ENCODE data around the gene PSG5.
A peak's percentile ranks its signal among the peaks of the same experiment; 100 is the strongest.
"Not testable (repeated sequence)": the region's sequence is repeated elsewhere in the genome, so short reads cannot be mapped to it uniquely, and the experiment has no call there.

The PSG5 gene

DNA sequence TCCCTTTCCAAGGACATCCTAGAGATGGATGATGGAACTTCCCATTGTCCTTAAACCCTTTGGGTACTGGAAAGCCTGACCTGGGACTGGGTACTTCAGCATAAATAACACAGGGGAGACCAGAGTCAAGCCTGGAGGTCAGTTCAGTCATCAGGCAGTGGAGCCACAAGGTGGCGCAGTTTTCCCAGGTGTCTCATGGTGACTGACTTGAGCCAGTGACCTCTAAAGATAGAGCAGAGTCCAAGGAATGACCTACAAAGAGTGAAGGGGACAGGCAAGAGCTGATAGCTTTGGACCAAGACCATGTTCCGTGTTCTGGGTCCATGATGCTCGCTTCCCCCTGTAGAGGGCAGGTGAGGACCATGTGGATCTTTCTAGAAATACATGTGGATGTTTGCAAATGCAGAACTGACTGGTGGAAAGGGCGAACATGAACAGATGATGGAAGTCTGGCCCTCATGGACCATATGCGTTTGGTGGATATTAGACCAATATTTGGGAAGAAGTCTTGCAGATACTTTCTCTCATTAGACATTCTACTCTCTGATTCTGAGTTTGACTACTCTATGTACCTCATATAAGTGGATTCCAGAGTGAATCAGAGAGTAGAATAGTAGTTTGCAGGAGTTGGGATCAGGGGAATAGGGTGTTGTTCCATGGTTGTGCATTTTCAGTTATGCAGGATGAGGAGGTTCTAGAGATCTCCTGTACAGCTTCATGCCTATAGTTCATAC, 12.5 kb upstream of the PSG5 start:
- not testable (repeated sequence) for H3K4me2 ChIP-seq (ENCODE audit: low read length); H3K27me3 ChIP-seq (ENCODE audit: control insufficient read depth, low read length); H3K9me3 ChIP-seq (ENCODE audit: control insufficient read depth, insufficient read depth, low read length); H3K36me3 ChIP-seq (ENCODE audit: control insufficient read depth, low read length); H3K9me2 ChIP-seq (replicated peaks; ENCODE audit: control insufficient read depth, low read length); H3K79me2 ChIP-seq (ENCODE audit: control insufficient read depth, low read length); H4K20me1 ChIP-seq (ENCODE audit: control insufficient read depth, insufficient read depth, low read depth, low read length); H3F3A ChIP-seq (ENCODE audit: control insufficient read depth, insufficient read depth); H3K4me3 ChIP-seq (ENCODE audit: low read length); H3K27ac ChIP-seq (ENCODE audit: low read depth, low read length); H3K4me1 ChIP-seq (ENCODE audit: control insufficient read depth, low read length)
- TF ChIP-seq, protein P1, sequence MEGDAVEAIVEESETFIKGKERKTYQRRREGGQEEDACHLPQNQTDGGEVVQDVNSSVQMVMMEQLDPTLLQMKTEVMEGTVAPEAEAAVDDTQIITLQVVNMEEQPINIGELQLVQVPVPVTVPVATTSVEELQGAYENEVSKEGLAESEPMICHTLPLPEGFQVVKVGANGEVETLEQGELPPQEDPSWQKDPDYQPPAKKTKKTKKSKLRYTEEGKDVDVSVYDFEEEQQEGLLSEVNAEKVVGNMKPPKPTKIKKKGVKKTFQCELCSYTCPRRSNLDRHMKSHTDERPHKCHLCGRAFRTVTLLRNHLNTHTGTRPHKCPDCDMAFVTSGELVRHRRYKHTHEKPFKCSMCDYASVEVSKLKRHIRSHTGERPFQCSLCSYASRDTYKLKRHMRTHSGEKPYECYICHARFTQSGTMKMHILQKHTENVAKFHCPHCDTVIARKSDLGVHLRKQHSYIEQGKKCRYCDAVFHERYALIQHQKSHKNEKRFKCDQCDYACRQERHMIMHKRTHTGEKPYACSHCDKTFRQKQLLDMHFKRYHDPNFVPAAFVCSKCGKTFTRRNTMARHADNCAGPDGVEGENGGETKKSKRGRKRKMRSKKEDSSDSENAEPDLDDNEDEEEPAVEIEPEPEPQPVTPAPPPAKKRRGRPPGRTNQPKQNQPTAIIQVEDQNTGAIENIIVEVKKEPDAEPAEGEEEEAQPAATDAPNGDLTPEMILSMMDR (IDR thresholded peaks at IDR 0.05; ENCODE audit: low read depth, low read length, poor library complexity, severe bottlenecking): peak; percentile 40

DNA sequence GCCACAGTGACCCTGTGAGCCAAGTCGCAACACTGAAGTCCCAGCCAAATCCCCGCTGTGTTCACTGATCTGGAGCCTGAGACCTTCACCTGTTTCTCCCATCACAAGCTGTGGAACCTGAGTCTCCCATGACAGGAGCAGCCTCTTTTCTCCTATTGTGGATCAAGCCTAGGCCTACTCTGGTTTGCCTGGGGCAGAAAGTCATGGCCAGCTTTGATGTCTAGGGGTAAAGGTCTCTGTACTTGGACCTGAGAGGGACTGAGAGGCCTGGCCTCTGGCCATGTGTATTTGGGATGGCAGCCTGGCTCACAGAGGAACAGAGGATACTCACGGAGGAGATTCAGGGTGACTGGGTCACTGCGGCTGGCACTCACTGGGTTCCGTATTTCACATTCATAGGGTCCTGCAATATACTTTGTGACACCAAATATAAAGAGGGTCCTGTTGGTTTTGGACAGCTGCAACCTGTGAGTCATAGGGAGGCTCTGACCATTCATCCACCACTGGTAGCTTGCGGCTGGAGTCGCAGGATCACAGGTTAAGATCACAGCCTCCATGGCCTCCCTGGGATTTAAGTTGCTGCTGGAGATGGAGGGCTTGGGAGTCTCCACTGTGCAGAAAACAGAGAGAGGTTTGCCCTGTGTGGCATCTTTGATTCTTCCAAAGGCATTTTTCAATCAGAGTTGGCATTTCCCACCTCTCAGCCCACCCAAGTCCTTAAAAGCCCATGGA, 11.5 kb upstream of the PSG5 start:
- not testable (repeated sequence) for H3K9me2 ChIP-seq (replicated peaks; ENCODE audit: control insufficient read depth, low read length); H3K27ac ChIP-seq (ENCODE audit: low read depth, low read length); H4K20me1 ChIP-seq (ENCODE audit: control insufficient read depth, insufficient read depth, low read depth, low read length); H3K4me1 ChIP-seq (ENCODE audit: control insufficient read depth, low read length); H3K4me2 ChIP-seq (ENCODE audit: low read length); H3K9me3 ChIP-seq (ENCODE audit: control insufficient read depth, insufficient read depth, low read length); H3K36me3 ChIP-seq (ENCODE audit: control insufficient read depth, low read length); H3K4me3 ChIP-seq (ENCODE audit: low read length); H3K79me2 ChIP-seq (ENCODE audit: control insufficient read depth, low read length); H3F3A ChIP-seq (ENCODE audit: control insufficient read depth, insufficient read depth); H3K27me3 ChIP-seq (ENCODE audit: control insufficient read depth, low read length)

DNA sequence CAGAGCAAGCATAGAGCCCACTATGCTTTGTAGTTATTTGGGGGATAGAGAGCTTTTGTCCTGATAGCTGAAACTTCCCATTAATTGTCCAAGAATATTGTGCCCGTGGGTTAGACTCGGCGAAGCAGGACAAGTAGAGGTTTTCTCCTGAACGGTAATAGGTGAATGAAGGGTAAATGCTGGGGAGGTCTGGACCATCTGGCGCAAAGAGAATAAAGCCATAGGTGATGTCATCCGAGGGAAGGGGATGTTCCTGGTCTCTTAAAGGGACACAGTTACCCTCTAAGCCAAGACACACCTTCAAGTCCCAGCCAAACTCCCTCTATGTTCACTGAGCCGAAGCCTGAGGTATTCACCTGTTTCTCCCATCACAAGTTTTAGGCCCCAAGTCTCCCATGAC, 8.1 kb upstream of the PSG5 start:
- H3K4me1 ChIP-seq (ENCODE audit: control insufficient read depth, low read length); H3K36me3 ChIP-seq (ENCODE audit: control insufficient read depth, low read length); H3K79me2 ChIP-seq (ENCODE audit: control insufficient read depth, low read length); H4K20me1 ChIP-seq (ENCODE audit: control insufficient read depth, insufficient read depth, low read depth, low read length); H3K9me3 ChIP-seq (ENCODE audit: control insufficient read depth, insufficient read depth, low read length); H3K4me2 ChIP-seq (ENCODE audit: low read length); H3K27me3 ChIP-seq (ENCODE audit: control insufficient read depth, low read length); H3K9me2 ChIP-seq (replicated peaks; ENCODE audit: control insufficient read depth, low read length); H3K4me3 ChIP-seq (ENCODE audit: low read length); H3K27ac ChIP-seq (ENCODE audit: low read depth, low read length); H3F3A ChIP-seq (ENCODE audit: control insufficient read depth, insufficient read depth): not testable (repeated sequence)

DNA sequence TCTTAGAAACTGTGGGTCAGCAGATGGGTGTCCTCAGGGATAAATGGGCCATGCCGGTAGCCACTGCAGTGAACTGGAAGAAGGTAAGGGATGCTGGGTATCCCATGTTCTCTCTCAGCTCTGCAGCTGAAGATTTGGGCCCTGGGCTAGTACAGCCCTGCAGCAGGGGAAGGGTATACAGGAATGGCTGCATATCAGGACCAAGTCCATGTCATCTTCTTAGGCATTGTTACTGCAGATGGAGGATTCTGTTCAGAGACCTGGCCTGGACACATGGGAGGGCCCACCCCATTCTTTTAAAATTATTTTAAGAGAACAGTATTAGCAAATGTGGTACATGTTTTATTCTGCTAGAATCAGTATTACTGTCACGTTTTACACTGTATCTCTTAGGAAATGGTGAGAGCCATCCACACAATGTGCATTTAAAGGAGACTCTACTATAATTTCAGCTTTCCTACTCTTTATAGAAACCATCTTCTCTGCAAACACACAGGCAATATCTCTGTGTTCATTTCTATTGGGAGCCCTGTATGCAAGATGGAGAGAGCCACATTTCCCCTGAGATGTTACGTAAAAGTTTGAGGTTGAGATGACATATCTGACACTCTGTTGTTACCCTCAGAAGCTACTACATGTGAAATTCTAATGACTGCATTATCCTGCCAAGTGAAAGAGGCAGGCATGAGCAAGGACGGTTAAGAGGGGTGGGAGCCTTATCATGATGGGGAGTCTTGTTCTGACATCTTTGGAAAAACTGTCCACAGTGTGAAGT, 6.2 kb upstream of the PSG5 start:
- not testable (repeated sequence) for H3K9me2 ChIP-seq (replicated peaks; ENCODE audit: control insufficient read depth, low read length); H3K27me3 ChIP-seq (ENCODE audit: control insufficient read depth, low read length); H3K4me2 ChIP-seq (ENCODE audit: low read length); H3F3A ChIP-seq (ENCODE audit: control insufficient read depth, insufficient read depth); H3K79me2 ChIP-seq (ENCODE audit: control insufficient read depth, low read length); H4K20me1 ChIP-seq (ENCODE audit: control insufficient read depth, insufficient read depth, low read depth, low read length); H3K4me3 ChIP-seq (ENCODE audit: low read length); H3K9me3 ChIP-seq (ENCODE audit: control insufficient read depth, insufficient read depth, low read length); H3K4me1 ChIP-seq (ENCODE audit: control insufficient read depth, low read length); H3K27ac ChIP-seq (ENCODE audit: low read depth, low read length); H3K36me3 ChIP-seq (ENCODE audit: control insufficient read depth, low read length)

DNA sequence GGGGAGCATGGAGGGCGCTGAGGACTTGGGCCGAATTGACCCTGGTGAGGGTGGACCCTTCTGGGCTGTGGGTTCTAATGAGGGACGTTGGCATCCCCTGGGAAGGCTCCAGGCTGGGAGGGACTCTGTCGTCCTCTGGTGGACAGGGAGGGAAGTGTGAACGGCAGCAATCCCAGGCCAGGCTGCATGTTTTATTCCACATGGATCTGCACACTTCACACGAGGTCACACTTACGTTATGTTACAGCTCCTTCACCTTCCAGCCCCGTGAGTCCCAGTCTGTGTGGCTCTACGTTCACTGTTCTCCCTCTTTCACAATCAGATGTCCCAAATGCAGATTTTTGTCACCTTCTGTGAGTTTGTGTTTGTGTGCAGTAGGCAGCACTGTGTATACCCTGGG, 1.8 kb upstream of the PSG5 start:
- not testable (repeated sequence) for H3K4me1 ChIP-seq (ENCODE audit: control insufficient read depth, low read length); H3K36me3 ChIP-seq (ENCODE audit: control insufficient read depth, low read length); H3K9me3 ChIP-seq (ENCODE audit: control insufficient read depth, insufficient read depth, low read length); H3K27ac ChIP-seq (ENCODE audit: low read depth, low read length); H3F3A ChIP-seq (ENCODE audit: control insufficient read depth, insufficient read depth); H4K20me1 ChIP-seq (ENCODE audit: control insufficient read depth, insufficient read depth, low read depth, low read length); H3K4me3 ChIP-seq (ENCODE audit: low read length); H3K79me2 ChIP-seq (ENCODE audit: control insufficient read depth, low read length); H3K4me2 ChIP-seq (ENCODE audit: low read length); H3K27me3 ChIP-seq (ENCODE audit: control insufficient read depth, low read length); H3K9me2 ChIP-seq (replicated peaks; ENCODE audit: control insufficient read depth, low read length)
- TF ChIP-seq, protein P1 (IDR thresholded peaks at IDR 0.05; ENCODE audit: low read depth, low read length, poor library complexity, severe bottlenecking): peak; percentile 25

DNA sequence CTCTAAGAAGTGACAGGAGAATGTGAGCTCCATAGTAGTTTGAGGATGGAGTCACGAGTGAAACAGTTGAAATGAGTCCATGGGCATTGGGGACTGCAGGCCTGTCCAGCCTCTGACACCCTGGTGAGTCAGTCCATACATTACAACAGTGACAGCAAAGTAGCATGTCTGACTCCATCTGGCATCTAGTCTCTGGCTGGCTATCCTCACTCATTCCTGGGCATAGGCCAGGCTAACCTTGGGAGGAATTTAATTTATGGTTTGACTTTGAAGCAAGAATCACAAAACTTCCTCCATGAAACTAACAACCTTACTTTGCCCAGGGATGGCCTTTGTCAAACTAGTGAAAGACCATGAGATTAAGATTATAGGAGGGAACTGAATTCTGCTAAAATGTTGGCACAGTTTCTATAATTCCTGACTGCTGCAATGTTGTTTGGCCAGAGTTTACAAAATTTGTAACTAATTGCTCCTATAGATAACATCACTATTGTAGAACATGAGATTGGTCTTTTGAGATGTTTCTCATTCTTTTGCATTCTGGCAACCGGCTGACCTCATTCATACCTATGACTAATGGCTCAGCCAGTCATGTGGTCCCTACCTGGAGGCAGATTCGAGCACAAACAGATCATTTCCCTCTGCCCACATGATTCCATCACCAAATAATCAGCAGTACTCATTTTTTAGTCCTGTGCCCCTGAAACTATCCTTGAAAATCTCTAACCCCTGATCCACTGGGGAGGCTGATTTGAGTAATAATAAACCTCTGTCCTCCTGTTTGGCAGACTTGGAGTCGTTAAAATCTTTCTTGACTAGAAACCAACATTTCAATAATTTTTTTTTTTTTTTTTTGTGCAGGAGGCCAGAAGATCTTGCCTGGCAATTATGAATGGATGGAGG, 4.2 kb downstream of the PSG5 start:
- not testable (repeated sequence) for H3K9me3 ChIP-seq (ENCODE audit: control insufficient read depth, insufficient read depth, low read length)

More for the DNA sequence above, 4.2 kb downstream of the PSG5 start:
- not testable (repeated sequence) for H3K9me2 ChIP-seq (replicated peaks; ENCODE audit: control insufficient read depth, low read length); H4K20me1 ChIP-seq (ENCODE audit: control insufficient read depth, insufficient read depth, low read depth, low read length); H3K36me3 ChIP-seq (ENCODE audit: control insufficient read depth, low read length); H3K4me3 ChIP-seq (ENCODE audit: low read length); H3K27ac ChIP-seq (ENCODE audit: low read depth, low read length); H3F3A ChIP-seq (ENCODE audit: control insufficient read depth, insufficient read depth); H3K27me3 ChIP-seq (ENCODE audit: control insufficient read depth, low read length); H3K4me2 ChIP-seq (ENCODE audit: low read length); H3K4me1 ChIP-seq (ENCODE audit: control insufficient read depth, low read length); H3K79me2 ChIP-seq (ENCODE audit: control insufficient read depth, low read length)

Data from DOHH2 (cell line).